SK-N-SH (cell line): ENCODE results near the gene AP1S3.

Experiments used
- CHD2 ChIP-seq: fragments of 150-350 bp; IDR thresholded peaks from 2 replicates; pipeline ENCODE4 v1.6.1; 2018; ENCODE audit warnings: low read length; ENCODE audit not compliant: partially characterized antibody
- CTCF ChIP-seq: fragments of 200-600 bp; sonication (generic); IDR thresholded peaks from 2 replicates; pipeline ENCODE4 v1.6.1; 2017; ENCODE audit warnings: antibody characterized with exemption, mild to moderate bottlenecking, moderate library complexity
- EP300 ChIP-seq, 2 experiments: IDR thresholded peaks; 2 replicates each; pipeline versions ENCODE4 v1.4.0 to v1.6.1; 2012; ENCODE audit warnings: borderline replicate concordance in 1 of 2, low read depth in 1 of 2, low read length in 1 of 2
- EZH2phosphoT487 ChIP-seq: fragments of 200-600 bp; sonication (generic); IDR thresholded peaks from 2 replicates; pipeline ENCODE4 v1.6.1; 2017; ENCODE audit warnings: low read depth, mixed run types, mild to moderate bottlenecking, antibody characterized with exemption, moderate library complexity, borderline replicate concordance
- FOXJ3 ChIP-seq: sonication (generic); formaldehyde crosslinking; IDR thresholded peaks from 2 replicates; pipeline ENCODE4 v1.5.1; 2020; ENCODE audit warnings: mild to moderate bottlenecking, missing genetic modification reagents
- FOXM1 ChIP-seq: IDR thresholded peaks from 2 replicates; pipeline ENCODE4 v1.4.0; 2012; ENCODE audit warnings: low read depth, mild to moderate bottlenecking
- GABPA ChIP-seq: IDR thresholded peaks from 2 replicates; pipeline ENCODE4 v1.4.0; 2012; ENCODE audit warnings: low read depth, mild to moderate bottlenecking
- MAX ChIP-seq: IDR thresholded peaks from 2 replicates; pipeline ENCODE4 v1.4.0; 2012; ENCODE audit warnings: low read depth
- MEF2A ChIP-seq: IDR thresholded peaks from 2 replicates; pipeline ENCODE4 v1.4.0; 2012; ENCODE audit warnings: low read depth, borderline replicate concordance
- MXI1 ChIP-seq: IDR thresholded peaks from 2 replicates; pipeline ENCODE4 v1.6.1; 2012; ENCODE audit warnings: mild to moderate bottlenecking, low read depth, low read length, improper control_type of control experiment
- POLR2AphosphoS5 ChIP-seq: IDR thresholded peaks from 2 replicates; pipeline ENCODE4 v1.6.1; 2012; ENCODE audit warnings: low read depth, low read length
- RAD21 ChIP-seq: IDR thresholded peaks from 2 replicates; pipeline ENCODE4 v1.6.1; 2012; ENCODE audit warnings: mild to moderate bottlenecking, low read length
- TEAD4 ChIP-seq: IDR thresholded peaks from 2 replicates; pipeline ENCODE4 v1.4.0; 2012; ENCODE audit warnings: mild to moderate bottlenecking, borderline replicate concordance; ENCODE audit not compliant: insufficient read depth
- USF2 ChIP-seq: fragments of 150-350 bp; IDR thresholded peaks from 2 replicates; pipeline ENCODE4 v1.6.1; 2017; ENCODE audit warnings: antibody characterized with exemption, low read length, low read depth, borderline replicate concordance

- TF ChIP-seq USF2 (no peak), CTCF (peak; percentile 69), CHD2 (no peak), MEF2A (no peak), EP300 (IDR thresholded peaks at IDR 0.05; ENCODE audit: borderline replicate concordance in 1 of 2, low read depth in 1 of 2, low read length in 1 of 2) (no peak), FOXM1 (no peak), MAX (no peak), TEAD4 (no peak), RAD21 (peak; percentile 52), POLR2AphosphoS5 (no peak), GABPA (no peak), MXI1 (no peak), EZH2phosphoT487 (no peak), FOXJ3 (no peak)
Measured at GRCh38 chr2:223727562-223727961, 109.8 kb downstream of the AP1S3 start.
